Bone marrow (tissue), 2 donors: ENCODE data around the gene ARHGAP42.
"Not testable (repeated sequence)": the region's sequence is repeated elsewhere in the genome, so short reads cannot be mapped to it uniquely, and the experiment has no call there.

Experiments
- DNase-seq, 2 donors: peaks; one replicate each; lab custom pipeline; 2025; lab: John Stamatoyannopoulos, UW

The ARHGAP42 gene, protein sequence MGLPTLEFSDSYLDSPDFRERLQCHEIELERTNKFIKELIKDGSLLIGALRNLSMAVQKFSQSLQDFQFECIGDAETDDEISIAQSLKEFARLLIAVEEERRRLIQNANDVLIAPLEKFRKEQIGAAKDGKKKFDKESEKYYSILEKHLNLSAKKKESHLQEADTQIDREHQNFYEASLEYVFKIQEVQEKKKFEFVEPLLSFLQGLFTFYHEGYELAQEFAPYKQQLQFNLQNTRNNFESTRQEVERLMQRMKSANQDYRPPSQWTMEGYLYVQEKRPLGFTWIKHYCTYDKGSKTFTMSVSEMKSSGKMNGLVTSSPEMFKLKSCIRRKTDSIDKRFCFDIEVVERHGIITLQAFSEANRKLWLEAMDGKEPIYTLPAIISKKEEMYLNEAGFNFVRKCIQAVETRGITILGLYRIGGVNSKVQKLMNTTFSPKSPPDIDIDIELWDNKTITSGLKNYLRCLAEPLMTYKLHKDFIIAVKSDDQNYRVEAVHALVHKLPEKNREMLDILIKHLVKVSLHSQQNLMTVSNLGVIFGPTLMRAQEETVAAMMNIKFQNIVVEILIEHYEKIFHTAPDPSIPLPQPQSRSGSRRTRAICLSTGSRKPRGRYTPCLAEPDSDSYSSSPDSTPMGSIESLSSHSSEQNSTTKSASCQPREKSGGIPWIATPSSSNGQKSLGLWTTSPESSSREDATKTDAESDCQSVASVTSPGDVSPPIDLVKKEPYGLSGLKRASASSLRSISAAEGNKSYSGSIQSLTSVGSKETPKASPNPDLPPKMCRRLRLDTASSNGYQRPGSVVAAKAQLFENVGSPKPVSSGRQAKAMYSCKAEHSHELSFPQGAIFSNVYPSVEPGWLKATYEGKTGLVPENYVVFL

DNA sequence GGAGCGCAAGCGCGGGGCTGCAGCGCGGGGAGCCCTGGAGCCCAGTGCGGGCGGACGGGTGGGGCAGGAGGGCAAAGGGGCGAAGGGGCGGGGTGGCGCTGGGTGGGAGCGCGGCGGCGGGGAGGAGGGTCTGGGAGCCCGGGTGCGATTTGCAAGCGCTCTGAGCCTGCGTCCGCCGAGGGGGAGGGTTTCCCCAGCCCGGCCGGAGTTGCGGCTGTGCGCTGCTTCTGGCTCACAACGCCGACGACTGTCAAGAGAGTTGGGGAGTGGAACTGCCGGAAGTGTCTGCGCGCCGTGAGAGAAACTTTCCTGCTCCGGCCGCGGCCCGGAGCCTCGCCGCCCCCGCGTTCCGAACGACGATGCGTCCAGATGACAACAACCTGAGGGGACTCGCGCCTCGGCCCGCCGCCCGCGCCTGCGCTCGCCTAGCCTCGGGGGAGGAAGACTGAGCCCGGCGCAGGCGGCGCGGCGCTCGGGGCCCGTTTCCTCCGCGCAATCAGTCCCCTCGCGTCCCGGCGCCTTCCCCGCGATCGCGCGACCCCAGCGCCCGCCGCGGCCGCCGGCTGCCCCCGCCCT is at the start of gene ARHGAP42:
TSS of gene ARHGAP42 (plus strand) at position 235 of the 576 bp plus-strand sequence. CDS start 391 bp downstream, outside the sequence.
- DNase-seq: no peak

DNA sequence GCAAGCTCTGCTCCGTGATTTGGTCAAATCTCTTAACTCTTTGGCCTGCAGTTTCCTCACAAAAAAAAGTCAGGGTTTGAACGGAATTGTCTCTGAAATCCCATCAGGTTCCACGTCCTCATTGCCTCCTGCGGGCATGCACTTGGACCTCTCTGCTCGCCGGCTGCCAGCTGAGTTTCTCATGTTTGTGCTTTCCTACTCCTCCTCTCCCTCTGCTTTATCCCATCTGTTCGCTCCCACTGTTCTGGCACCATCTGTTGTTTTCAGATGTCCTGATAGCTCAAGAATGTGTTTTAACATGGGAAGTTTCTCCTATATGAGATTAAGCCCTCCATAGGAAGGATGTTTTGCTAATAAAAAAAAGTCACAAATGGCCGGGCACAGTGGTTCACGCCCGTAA is 49.4 kb upstream of the ARHGAP42 start:
- DNase-seq: no peak

DNA sequence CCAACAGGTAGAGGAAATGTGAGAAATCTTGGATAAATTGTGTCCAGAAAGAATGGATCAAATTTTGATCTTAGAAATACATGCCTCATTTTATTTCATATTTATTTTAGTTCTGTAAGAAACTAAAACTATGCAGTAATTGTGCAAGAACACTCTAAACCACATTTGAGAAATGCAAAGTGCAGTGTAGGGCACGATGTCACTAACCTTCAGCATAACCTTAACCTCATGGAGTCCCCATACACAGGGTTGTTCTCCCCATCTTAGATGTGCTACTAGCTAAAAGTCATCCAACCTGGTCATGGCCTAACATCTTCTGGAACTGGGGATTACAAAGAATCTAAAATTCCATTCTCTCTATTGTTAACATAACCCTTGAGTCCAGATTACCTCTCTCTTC is 48.4 kb upstream of the ARHGAP42 start:
- DNase-seq: no peak

DNA sequence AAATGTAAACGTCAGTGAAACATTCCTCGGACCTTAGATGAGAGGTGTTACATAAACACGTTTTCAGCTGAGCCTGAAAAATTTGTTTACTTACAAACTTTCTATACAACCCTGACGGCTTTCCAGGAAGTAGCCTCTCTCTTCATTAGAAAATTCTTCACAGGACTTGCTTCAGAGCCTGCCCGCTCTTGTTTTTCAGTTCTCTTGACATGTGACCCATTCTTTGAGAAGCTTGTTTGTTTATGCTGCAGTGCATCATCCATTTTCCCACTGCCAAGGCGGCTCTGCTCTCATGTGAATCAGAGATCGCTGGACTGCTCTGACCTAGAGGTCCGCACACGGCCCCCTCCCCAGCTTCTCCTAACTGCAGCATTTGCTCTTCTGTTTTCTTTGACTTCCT is 47.9 kb upstream of the ARHGAP42 start:
- DNase-seq: no peak

DNA sequence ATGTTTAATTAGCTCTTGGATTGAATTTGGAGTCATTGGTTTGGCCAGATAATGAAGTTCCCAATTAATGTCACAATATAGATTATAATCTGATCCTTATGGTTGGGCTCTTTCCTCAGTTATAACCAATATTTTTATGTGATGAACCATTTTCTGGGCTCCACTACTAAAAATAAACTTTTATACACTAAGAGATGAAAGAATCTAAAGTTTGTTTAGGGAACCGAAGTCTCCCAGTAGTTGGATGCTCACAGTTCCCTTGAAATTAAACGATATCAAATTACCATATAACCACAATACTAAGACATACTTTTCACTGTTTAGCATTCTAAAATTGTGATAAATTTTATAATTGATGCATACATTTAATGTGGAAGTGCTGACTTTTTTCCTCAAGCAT is 47.0 kb upstream of the ARHGAP42 start:
- DNase-seq: no peak

DNA sequence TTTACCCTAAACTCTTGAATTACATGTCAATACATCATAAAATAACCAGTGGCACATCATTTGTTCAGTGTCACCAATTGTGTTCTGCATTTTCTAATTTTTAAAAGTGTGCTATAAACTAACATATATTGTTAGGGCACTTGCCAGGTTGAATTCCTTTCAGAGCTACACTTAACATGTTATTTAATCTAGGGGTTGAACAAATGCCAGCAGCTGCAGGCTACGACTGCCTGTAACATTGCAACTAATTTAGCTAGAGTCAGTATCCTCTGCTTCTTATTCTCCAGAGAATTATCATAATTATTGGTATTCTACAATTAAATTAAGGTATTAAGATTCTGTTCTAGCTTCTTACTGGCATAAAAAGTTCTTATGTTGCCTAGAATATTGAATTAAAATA is 46.4 kb upstream of the ARHGAP42 start:
- DNase-seq: no peak

DNA sequence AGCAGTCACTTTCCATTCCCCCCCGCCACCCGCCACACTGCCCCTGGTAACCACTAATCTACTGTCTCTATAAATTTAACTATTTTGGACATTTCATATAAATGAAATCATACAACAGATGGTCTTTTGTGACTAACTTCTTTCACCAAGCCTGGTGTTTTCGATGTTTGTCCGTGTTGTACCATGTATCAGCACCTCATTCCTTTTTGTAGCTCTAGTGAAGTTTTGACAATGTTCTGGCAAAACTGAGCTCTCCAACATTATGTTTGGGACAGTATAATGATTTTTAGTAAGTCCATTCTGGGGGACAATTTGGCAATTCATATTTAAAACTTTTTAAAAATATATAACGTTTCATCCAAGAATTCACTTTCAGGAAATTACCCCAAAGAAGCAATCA is 45.6 kb upstream of the ARHGAP42 start:
- DNase-seq: no peak

DNA sequence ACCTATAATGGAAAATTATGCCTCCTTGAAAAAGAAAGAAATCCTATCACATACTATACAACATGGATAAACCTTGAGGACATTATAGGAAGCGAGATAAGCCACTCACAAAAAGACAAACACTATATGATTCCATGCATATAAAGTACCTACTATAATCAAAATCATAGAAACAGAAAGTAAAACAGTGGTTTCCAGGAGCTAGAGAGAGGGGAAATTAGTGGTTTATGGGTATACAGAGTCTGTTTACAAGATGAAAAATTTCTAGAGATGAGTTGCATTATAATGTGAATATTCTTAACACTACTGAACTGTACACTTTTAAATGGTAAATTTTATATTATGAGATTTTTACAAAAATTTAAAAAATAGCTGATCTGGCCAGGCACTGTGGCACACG is 40.5 kb upstream of the ARHGAP42 start:
- no peak for DNase-seq

DNA sequence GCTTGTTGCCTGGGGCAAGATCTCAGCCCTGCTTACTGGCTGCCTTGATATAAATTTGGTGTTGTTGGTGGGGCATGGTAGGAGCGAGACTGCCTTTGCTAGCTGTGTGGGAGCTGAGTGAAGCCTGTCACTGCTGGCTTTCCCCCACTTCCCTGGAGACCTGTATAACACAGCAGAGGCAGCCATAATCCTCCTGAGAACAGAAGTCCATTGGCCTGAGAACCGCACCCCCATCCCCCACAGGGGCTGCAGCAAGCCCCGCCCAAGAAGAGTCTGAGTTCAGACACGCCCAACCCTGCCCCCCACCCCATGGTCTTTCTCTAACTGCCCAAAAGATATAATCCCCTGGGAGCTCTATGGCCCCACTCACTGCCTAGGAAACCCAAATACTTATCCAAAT is 39.2 kb upstream of the ARHGAP42 start:
- no peak for DNase-seq

DNA sequence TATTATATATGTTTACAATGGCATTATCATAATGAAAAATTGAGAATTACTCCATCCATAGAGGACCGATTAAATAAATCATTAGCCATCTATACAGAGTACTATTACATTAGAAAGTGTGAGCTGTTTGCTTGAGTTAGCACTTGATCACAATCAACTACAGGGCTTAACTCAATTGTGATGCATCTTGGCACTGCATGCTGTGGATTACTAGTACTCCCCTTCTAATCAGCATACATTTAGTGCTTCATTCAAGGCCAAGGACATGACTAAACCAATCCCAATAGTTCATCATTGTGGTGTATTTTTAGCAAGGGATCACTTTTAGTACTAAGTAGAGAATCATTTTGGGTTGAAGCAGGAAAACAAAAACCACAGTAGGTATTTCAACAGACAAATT is 23.5 kb upstream of the ARHGAP42 start:
- no peak for DNase-seq

DNA sequence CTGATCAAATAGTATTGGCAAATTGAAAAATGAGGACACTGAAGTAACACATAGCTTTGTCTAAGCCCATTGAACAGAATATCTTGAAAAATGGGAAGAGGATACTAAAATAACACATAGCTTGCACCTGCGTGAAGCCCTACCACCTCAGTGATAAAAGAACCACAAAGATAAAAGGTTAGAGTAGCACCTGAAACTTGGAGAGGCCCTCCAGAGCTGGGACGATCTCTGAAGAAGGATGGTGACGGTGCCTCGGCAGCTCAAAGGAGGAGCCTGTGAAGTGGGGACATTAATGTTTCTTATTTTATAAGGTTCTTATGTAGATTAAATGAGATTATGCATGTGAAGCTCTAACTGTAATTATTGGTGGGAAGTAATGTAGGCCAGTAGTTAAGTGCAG is 23.1 kb upstream of the ARHGAP42 start:
- DNase-seq: no peak

DNA sequence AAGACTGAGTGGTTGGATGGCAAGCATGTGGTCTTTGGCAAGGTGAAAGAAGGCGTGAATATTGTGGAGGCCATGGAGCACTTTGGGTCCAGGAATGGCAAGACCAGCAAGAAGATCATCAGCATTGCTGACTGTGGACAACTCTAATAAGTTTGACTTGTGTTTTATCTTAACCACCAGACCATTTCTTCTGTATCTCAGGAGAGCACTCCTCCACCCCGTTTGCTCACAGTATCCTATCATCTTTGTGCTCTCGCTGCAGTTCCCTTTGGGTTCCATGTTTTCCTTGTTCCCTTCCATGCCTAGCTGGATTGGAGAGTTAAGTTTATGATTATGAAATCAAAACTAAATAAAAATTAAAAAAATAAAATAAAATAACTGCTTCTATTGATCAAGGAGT is 20.3 kb upstream of the ARHGAP42 start:
- DNase-seq: not testable (repeated sequence)

DNA sequence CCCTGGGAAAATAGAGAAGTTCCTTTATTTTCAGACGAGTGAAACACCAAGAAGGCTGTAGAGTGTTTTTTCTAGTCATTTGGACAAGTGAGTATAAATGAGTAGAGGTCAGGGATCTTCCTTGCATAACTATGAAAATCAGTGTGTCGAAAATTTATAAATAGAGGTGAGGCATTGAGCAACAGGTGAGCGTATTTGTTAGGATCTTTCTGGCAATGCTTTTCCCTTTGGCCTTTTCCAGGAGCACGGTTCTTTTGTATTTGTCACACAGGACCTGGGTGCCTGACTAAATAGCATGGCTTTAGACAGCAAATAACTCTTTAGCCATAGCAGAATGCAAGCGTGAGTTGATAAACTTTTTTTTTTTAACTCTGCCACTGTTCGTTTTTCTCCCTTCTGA is 19.6 kb upstream of the ARHGAP42 start:
- no peak for DNase-seq

DNA sequence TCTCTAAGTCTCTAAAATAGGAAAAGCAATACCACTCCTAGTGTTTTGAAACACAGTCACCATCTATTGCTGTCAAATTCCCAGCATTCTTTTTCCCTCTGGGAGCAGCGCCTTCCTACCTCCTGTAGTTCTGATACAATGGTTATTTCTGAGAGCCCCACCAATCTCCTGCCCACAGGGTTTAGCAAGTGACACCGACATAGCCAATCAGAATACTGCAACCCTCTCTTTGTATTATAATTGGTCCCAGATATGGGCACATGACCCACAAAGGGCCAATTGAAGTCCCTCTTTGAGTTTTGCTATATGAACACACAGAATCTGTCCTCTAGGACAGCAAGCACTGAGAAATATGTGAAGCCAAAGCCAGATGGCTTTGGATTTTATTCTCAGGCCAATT is 16.9 kb upstream of the ARHGAP42 start:
- DNase-seq: no peak

DNA sequence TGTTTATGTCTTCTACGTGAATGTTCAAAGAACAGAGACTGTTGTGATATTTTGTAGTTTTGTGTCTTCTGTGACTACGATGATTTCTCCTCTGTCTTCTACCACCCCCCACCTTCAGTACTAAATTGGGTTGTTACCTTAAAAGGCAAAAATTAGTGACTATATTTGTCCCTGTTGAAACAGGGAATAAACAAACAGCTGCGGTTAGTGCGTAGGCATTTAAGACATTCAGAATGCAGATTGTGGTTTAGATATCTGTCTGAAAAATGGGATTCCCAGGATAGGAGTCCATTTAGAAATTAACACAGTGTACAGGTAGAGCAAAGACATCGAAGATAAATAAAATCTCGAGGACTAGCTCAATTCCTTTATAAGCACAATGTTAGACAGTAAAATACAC is 15.6 kb upstream of the ARHGAP42 start:
- no peak for DNase-seq

DNA sequence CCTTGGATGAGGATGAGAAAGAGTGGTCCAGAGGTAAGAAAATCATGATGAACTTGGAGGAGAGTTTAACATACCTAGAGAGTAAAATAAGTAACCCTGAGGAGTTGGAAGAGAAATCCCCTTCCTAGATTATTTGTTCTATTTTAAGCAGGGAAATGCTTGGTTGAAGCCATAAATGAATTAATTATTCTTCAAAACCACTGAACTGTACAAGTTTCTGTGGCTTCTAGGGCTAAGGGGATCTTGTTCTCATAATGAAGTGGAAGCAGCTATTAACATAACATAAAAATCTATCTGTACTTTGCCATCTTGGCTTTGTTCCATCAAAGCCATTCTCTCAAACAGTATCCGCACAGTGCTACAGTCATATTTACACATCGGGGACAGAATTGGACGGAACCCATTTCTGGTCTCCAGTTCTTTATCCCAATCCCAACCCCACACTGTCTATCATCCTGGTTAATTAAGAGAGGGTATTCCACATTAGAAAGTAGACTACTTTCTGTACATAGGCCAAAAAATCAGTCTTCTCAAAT is 14.5 kb upstream of the ARHGAP42 start:
- no peak for DNase-seq

DNA sequence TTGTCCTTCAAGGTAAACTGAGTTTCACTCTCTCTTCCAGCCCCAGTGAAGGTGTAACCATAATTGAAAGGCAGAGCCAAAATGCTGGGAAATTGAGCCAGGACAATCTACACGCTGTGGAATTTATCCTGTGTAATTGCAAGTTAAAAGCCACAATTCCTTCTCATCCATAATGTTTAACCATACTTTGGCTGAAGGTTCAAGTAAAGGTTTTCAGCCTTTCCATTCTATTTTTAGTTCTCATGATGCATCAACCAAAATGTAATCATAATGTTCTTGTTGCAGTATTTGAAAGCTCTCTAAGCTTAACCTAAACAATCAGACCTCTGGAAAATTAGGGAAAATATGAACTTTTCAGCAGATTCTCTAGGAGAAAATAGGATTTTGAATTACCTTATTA is 14.0 kb upstream of the ARHGAP42 start:
- DNase-seq: no peak

DNA sequence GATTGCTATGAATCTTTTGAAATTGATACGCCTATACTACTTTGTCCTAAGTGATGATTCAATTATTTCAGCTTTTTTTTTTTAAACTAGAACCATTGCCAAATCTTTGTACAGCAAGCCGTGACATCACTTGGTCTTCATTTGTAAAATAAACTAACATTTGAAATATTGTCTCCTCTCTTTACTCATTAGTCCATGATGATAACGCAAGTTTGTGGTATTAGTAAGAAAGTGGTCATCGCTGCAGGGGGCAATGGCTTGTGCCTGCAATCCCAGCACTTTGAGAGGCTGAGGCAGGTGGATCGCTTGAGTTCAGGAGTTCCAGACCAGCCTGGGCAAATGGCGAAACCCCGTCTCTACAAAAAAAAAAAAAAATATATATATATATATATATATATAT is 12.9 kb upstream of the ARHGAP42 start:
- no peak for DNase-seq

DNA sequence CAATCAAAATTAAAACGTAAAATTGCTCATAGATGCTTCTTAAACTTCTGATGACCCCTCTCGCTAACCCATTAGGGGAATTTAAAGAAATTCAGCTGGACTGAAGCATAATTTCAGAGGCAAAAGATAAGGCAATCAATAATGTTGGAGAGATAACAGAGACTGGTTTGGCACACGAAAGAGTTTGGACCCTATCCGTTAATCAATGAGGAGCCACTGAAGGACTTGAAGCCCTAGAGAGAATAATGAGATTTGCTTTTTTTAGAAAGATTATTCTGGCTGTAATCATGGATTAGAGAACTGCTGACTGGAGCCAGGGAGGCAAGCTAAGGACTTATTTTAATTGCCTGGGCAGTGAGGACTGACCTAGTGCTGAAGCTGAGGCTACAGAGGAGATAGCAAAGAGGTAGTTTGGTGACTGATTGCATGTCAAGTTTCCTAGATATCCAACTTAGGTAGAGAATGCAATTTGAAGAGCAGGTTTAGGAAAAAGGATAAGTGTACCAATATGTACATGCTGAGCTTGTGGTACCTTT is 11.9 kb upstream of the ARHGAP42 start:
- DNase-seq: no peak

DNA sequence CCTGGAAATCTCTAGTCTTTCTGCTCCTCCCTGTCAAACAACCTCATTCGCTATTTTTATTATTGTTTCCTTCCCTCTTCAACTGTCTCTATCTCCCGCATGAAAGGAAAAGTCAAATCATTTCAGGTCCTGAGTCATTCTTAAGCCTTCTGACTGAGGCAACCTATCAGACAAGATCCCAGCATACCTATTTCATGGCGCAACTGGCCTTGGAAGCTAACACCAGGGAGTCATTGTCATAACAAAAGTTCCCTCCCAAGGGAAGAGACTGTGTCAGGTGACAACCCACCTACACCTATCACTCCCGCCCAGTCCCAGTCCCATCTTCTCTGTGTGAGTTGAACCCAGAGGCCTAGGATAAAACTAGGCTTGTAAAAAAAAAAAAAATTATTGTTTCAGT is 10.2 kb upstream of the ARHGAP42 start:
- no peak for DNase-seq

DNA sequence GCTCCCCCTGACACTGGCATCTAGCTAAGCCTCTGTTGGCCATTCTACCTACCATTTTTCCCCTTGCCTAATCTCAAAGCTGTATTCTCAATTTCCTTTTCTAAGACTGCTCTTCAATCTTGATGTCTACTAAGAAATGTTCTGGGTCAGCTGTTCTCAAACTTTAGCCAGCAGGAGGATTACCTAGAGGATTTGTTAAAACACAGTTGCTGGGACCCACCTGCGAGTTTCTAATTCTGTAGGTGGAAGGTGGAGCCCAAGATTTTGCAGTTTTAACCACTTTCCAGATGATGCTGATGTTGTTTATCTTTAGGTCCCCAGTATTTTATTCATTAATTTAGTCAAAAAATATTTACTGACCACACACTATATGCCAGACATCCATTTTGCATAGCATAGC is 9.3 kb upstream of the ARHGAP42 start:
- DNase-seq: no peak

DNA sequence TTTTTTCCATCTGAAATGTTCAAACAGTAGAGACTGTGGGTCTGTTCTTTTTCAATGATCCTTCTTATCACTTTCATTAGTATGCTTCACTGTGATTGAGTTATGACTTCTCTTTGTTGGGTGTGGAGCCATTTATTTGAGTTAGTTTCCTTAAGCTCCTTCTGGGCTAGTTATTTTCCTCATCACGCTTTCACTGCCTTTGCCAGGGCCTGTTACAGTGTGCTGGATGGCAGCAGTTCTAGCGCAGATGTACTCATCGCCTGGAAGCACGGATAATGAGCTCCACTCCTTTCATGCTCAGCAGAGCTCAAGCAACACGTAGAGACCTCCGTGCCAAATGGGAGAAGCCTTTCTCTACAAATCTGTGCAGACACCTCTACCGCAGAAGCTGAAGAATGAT is 7.0 kb upstream of the ARHGAP42 start:
- DNase-seq: no peak
